ENCODE measurements around the gene DEFB118. TPM values are rescaled to one million over a fixed set of nuclear protein-coding genes. Genes with fewer than 3 reads are reported as not detected.
"Not testable (repeated sequence)": the region's sequence is repeated elsewhere in the genome, so short reads cannot be mapped to it uniquely, and the experiment has no call there.

Gene DEFB118
- not detected in 2 replicates for total RNA-seq (2014; rRNA removed)
- polyA plus RNA-seq (2012): not detected

- DNase-seq (ENCODE audit: low read depth): no peak
Measured at GRCh38 chr20:31368301-31368700, at the start of gene DEFB118. Gene DEFB118 (plus strand): TSS chr20:31368601. CDS start chr20:31368651, 50 bp downstream.

- DNase-seq (ENCODE audit: low read depth): no peak
Measured at GRCh38 chr20:31322504-31322903, 45.9 kb upstream of the DEFB118 start.

GRCh38 chr20:31330893-31331292 lies 37.5 kb upstream of the DEFB118 start:
- no peak for DNase-seq (ENCODE audit: low read depth)

GRCh38 chr20:31341470-31341869 lies 26.9 kb upstream of the DEFB118 start:
- no peak for DNase-seq (ENCODE audit: low read depth)

- no peak for DNase-seq (ENCODE audit: low read depth)
Measured at GRCh38 chr20:31355981-31356380, 12.4 kb upstream of the DEFB118 start.

- DNase-seq (ENCODE audit: low read depth): no peak
Measured at GRCh38 chr20:31363295-31363694, 5.1 kb upstream of the DEFB118 start.

GRCh38 chr20:31364272-31364671 lies 4.1 kb upstream of the DEFB118 start:
- DNase-seq (ENCODE audit: low read depth): not testable (repeated sequence)

GRCh38 chr20:31374346-31374745 lies 5.9 kb downstream of the DEFB118 start:
- DNase-seq (ENCODE audit: low read depth): no peak

GRCh38 chr20:31390490-31390889 lies 22.1 kb downstream of the DEFB118 start, which contains the start of gene DEFB119:
Gene DEFB119 (minus strand): TSS chr20:31390590. CDS start chr20:31390483, 107 bp downstream.
- DNase-seq (ENCODE audit: low read depth): no peak

- no peak for DNase-seq (ENCODE audit: low read depth)
Measured at GRCh38 chr20:31392836-31393235, 24.4 kb downstream of the DEFB118 start.

GRCh38 chr20:31394900-31395299 lies 26.5 kb downstream of the DEFB118 start:
- DNase-seq (ENCODE audit: low read depth): no peak

GRCh38 chr20:31403886-31404285 lies 35.5 kb downstream of the DEFB118 start:
- DNase-seq (ENCODE audit: low read depth): no peak

GRCh38 chr20:31406115-31406514 lies 37.7 kb downstream of the DEFB118 start, which contains the start of gene DEFB121:
Gene DEFB121 (minus strand): TSS chr20:31406215. CDS start chr20:31406152, 63 bp downstream.
- no peak for DNase-seq (ENCODE audit: low read depth)

GRCh38 chr20:31410011-31410410 lies 41.6 kb downstream of the DEFB118 start:
- DNase-seq (ENCODE audit: low read depth): no peak

GRCh38 chr20:31414381-31414780 lies 46.0 kb downstream of the DEFB118 start:
- no peak for DNase-seq (ENCODE audit: low read depth)

GRCh38 chr20:31415653-31416052 lies 47.3 kb downstream of the DEFB118 start:
- DNase-seq (ENCODE audit: low read depth): no peak

- no peak for DNase-seq (ENCODE audit: low read depth)
Measured at GRCh38 chr20:31418307-31418706, 49.9 kb downstream of the DEFB118 start.

Other genes starting within 250 kb of the DEFB118 start
- gene DEFB115, start 110.9 kb upstream of the DEFB118 start, total RNA-seq (2014; rRNA removed): not detected in 2 replicates
- gene DEFB116, start 60.0 kb upstream of the DEFB118 start, total RNA-seq (2014; rRNA removed): not detected in 2 replicates
- gene DEFB119, start 22.0 kb downstream of the DEFB118 start, total RNA-seq (2014; rRNA removed): not detected in 2 replicates
- gene DEFB121, start 37.6 kb downstream of the DEFB118 start, total RNA-seq (2014; rRNA removed): not detected in 2 replicates
- gene DEFB123, start 72.0 kb downstream of the DEFB118 start, total RNA-seq (2014; rRNA removed): not detected in 2 replicates
- not detected in 2 replicates for gene DEFB124, start 106.5 kb downstream of the DEFB118 start, total RNA-seq (2014; rRNA removed)
- gene REM1, start 106.7 kb downstream of the DEFB118 start, total RNA-seq (2014; rRNA removed): not detected in 2 replicates
- 66.4 and 105 TPM in 2 replicates for gene HM13, start 145.8 kb downstream of the DEFB118 start, total RNA-seq (2014; rRNA removed)
- 775 and 1,134 TPM in 2 replicates for gene ID1, start 236.7 kb downstream of the DEFB118 start, total RNA-seq (2014; rRNA removed)

All from LHCN-M2 (cell line).